Astrocyte (in vitro differentiated cells and primary cell): ENCODE measurements around the gene TNPO3. TPM values are rescaled to one million over a fixed set of nuclear protein-coding genes. Genes with fewer than 3 reads are reported as not detected.

ENCODE experiments used
- DNase-seq: peaks from one replicate; pipeline ENCODE4 v3.0.0-alpha.2; 2010; ENCODE audit warnings: low read depth
- FAIRE-seq: peaks from 2 replicates; lab custom pipeline; 2011; peaks lifted over from hg19 to GRCh38; lab: Jason Lieb, UNC
- H2AFZ ChIP-seq: 2 replicates; pipeline ENCODE4 v1.6.0; 2012; ENCODE audit warnings: low read depth, low read length, inconsistent platforms
- H3K27ac ChIP-seq: 2 replicates; pipeline ENCODE4 v1.5.1; 2011; ENCODE audit warnings: low read depth, low read length, inconsistent platforms
- H3K27me3 ChIP-seq: 2 replicates; pipeline ENCODE4 v1.6.0; 2011; ENCODE audit warnings: low read length, inconsistent platforms; ENCODE audit not compliant: insufficient read depth
- H3K36me3 ChIP-seq: 2 replicates; pipeline ENCODE4 v1.5.1; 2011; ENCODE audit warnings: low read length, inconsistent platforms; ENCODE audit not compliant: insufficient read depth
- H3K4me1 ChIP-seq: 2 replicates; pipeline ENCODE4 v1.5.1; 2011; ENCODE audit warnings: low read length, inconsistent platforms; ENCODE audit not compliant: insufficient read depth
- H3K4me2 ChIP-seq: 2 replicates; pipeline ENCODE4 v1.6.0; 2012; ENCODE audit warnings: low read length, inconsistent platforms
- H3K4me3 ChIP-seq: 2 replicates; pipeline ENCODE4 v1.5.1; 2011; ENCODE audit warnings: low read depth, mild to moderate bottlenecking, low read length, inconsistent platforms; ENCODE audit not compliant: insufficient read depth
- H3K79me2 ChIP-seq: 2 replicates; pipeline ENCODE4 v1.6.0; 2012; ENCODE audit warnings: mild to moderate bottlenecking, low read length, inconsistent platforms; ENCODE audit not compliant: insufficient read depth
- H3K9ac ChIP-seq: 2 replicates; pipeline ENCODE4 v1.6.0; 2012; ENCODE audit warnings: mild to moderate bottlenecking, low read length, inconsistent platforms
- H3K9me3 ChIP-seq: 2 replicates; pipeline ENCODE4 v1.5.1; 2012; ENCODE audit warnings: low read depth, mild to moderate bottlenecking, low read length, inconsistent platforms; ENCODE audit not compliant: insufficient read depth
- H4K20me1 ChIP-seq: 2 replicates; pipeline ENCODE4 v1.6.0; 2012; ENCODE audit warnings: low read length, inconsistent platforms; ENCODE audit not compliant: insufficient read depth
- H3K27ac Mint-ChIP-seq: one replicate; pipeline ENCODE4 v1.8.0; 2021; ENCODE audit warnings: mild to moderate bottlenecking, mixed read lengths; ENCODE audit not compliant: unreplicated experiment
- H3K27me3 Mint-ChIP-seq: one replicate; pipeline ENCODE4 v1.8.0; 2021; ENCODE audit warnings: low read depth, mixed read lengths; ENCODE audit not compliant: unreplicated experiment
- H3K36me3 Mint-ChIP-seq: one replicate; pipeline ENCODE4 v1.8.0; 2021; ENCODE audit warnings: low read depth, mixed read lengths; ENCODE audit not compliant: unreplicated experiment
- H3K4me1 Mint-ChIP-seq: one replicate; pipeline ENCODE4 v1.8.0; 2021; ENCODE audit warnings: low read depth, mixed read lengths; ENCODE audit not compliant: unreplicated experiment
- H3K4me3 Mint-ChIP-seq: one replicate; pipeline ENCODE4 v1.8.0; 2021; ENCODE audit warnings: mild to moderate bottlenecking, moderate library complexity, mixed read lengths; ENCODE audit not compliant: unreplicated experiment
- H3K9me3 Mint-ChIP-seq: one replicate; pipeline ENCODE4 v1.8.0; 2021; ENCODE audit warnings: mild to moderate bottlenecking, mixed read lengths; ENCODE audit not compliant: unreplicated experiment
- EZH2 ChIP-seq: IDR thresholded peaks from 2 replicates; pipeline ENCODE4 v1.6.1; 2012; ENCODE audit warnings: mild to moderate bottlenecking, low read length, inconsistent platforms; ENCODE audit not compliant: insufficient read depth
- total RNA-seq: library from RNA; stranded (reverse); gene quantifications from 2 replicates; pipeline ENCODE4 v1.2.1, GENCODE V29; 2021
- TF ChIP-seq, protein P1 (sequence below): IDR thresholded peaks from 2 replicates; pipeline ENCODE4 v1.5.1; 2011; ENCODE audit warnings: low read depth, mild to moderate bottlenecking, inconsistent platforms, low read length, moderate library complexity; ENCODE audit not compliant: insufficient read depth

TNPO3 gene
- total RNA-seq, 1 donor from 2014 or later: 49.2 TPM

DNA sequence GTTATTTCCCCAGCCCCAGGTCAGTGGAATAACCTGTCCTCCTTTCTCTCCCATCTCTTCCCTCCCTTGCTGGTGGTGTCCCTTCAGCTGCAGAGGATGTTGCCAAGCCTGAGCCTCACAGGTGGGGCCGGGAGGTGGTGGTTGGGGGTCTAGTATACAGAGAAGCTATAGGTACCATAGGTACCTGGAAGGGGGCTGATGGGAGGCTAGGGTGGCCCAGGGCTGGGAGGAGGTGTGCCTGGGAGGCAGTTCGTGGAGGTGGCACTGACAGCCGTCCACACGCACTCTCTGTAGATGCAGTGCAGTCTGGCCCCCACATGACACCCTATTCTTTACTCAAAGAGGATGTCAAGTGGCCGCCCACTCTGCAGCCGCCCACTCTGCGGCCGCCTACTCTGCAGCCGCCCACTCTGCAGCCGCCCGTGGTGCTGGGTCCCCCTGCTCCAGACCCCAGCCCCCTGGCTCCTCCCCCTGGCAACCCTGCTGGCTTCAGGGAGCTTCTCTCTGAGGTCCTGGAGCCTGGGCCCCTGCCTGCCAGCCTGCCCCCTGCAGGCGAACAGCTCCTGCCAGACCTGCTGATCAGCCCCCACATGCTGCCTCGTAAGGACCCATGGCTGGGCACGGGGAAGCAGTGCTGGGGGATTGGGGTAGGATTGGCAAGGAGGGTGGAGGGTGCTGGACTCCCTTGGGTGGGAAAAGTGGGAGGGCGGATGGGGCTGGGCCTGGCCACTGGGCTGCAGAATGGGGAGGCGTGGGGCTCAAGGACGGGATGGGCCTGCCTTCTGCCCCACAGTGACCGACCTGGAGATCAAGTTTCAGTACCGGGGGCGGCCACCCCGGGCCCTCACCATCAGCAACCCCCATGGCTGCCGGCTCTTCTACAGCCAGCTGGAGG lies 107.7 kb downstream of the TNPO3 start:
- Histone ChIP-seq H3K27ac (no peak overlapping the region), H3K27me3 (no peaks in the 10 kb centered on the region), H3K9ac (no peak overlapping the region), H4K20me1 (no peaks in the 10 kb centered on the region), H3K4me2 (no peak overlapping the region), H3K79me2 (no peaks in the 10 kb centered on the region), H3K36me3 (peaks cover 2% of the 10 kb centered on the region), H3K4me3 (no peak overlapping the region), H2AFZ (no peak overlapping the region), H3K9me3 (no peaks in the 10 kb centered on the region), H3K4me1 (no peaks in the 10 kb centered on the region)
- H3K4me1 Mint-ChIP-seq: no peaks in the 10 kb centered on the region
- H3K27me3 Mint-ChIP-seq: peaks cover 8% of the 10 kb centered on the region
- no peak for DNase-seq
- no peak overlapping the region for H3K27ac Mint-ChIP-seq
- H3K4me3 Mint-ChIP-seq: no peak overlapping the region
- peaks cover 21% of the 10 kb centered on the region for H3K36me3 Mint-ChIP-seq
- no peak for FAIRE-seq
- H3K9me3 Mint-ChIP-seq: no peaks in the 10 kb centered on the region
- no peak for TF ChIP-seq EZH2
- TF ChIP-seq, protein P1, sequence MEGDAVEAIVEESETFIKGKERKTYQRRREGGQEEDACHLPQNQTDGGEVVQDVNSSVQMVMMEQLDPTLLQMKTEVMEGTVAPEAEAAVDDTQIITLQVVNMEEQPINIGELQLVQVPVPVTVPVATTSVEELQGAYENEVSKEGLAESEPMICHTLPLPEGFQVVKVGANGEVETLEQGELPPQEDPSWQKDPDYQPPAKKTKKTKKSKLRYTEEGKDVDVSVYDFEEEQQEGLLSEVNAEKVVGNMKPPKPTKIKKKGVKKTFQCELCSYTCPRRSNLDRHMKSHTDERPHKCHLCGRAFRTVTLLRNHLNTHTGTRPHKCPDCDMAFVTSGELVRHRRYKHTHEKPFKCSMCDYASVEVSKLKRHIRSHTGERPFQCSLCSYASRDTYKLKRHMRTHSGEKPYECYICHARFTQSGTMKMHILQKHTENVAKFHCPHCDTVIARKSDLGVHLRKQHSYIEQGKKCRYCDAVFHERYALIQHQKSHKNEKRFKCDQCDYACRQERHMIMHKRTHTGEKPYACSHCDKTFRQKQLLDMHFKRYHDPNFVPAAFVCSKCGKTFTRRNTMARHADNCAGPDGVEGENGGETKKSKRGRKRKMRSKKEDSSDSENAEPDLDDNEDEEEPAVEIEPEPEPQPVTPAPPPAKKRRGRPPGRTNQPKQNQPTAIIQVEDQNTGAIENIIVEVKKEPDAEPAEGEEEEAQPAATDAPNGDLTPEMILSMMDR: no peak

DNA sequence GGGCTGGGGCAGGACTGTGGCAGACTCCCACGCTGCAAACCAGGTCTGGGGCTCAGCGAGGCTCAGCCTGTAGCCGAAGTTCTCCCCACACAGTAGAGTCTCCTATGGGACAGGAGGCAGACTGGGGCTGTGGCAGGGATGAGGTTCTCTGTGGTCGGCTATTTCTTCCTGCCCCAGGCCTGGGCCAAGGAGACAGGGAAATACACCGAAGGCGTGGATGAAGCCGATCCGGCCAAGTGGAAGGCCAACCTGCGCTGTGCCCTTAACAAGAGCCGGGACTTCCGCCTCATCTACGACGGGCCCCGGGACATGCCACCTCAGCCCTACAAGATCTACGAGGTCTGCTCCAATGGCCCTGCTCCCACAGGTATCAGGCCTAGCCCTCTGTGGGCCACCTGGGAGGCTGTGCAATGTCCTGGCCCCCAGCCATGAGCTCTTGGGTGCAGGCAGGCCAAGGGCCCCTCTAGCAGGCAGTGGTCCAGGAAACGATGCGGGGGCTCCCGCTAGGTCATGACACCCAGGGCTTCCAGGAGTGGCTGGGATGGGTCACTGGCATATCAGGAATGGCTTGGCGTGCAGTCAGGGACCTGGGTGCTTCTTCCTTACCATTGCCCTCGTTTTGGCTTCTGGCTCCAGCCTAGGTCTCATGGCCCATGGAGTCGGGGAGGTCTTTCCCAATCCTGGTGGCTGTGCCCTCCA lies 109.1 kb downstream of the TNPO3 start:
- Histone ChIP-seq H4K20me1 (no peaks in the 10 kb centered on the region), H3K4me1 (no peaks in the 10 kb centered on the region), H3K27ac (no peak overlapping the region), H2AFZ (no peak overlapping the region), H3K9ac (no peak overlapping the region), H3K4me3 (no peak overlapping the region), H3K4me2 (no peak overlapping the region), H3K79me2 (no peaks in the 10 kb centered on the region), H3K27me3 (no peaks in the 10 kb centered on the region), H3K36me3 (no peaks in the 10 kb centered on the region), H3K9me3 (no peaks in the 10 kb centered on the region)
- Mint-ChIP-seq H3K27me3 (peaks cover 16% of the 10 kb centered on the region), H3K27ac (no peak overlapping the region), H3K9me3 (no peaks in the 10 kb centered on the region), H3K4me3 (no peak overlapping the region), H3K4me1 (no peaks in the 10 kb centered on the region), H3K36me3 (peaks cover 14% of the 10 kb centered on the region)
- no peak for TF ChIP-seq EZH2
- TF ChIP-seq, protein P1: no peak
- FAIRE-seq (no peak), DNase-seq (no peak)
